ENCODE measurements around the gene GARRE1. TPM values are rescaled to one million over a fixed set of nuclear protein-coding genes. Genes with fewer than 3 reads are reported as not detected.

The GARRE1 gene
- total and polyA plus RNA-seq, 2 donors (not counting 3 experiments of a cell fraction or from before 2014, with no cell fraction given), result 39.2 to 46.8 TPM

DNA sequence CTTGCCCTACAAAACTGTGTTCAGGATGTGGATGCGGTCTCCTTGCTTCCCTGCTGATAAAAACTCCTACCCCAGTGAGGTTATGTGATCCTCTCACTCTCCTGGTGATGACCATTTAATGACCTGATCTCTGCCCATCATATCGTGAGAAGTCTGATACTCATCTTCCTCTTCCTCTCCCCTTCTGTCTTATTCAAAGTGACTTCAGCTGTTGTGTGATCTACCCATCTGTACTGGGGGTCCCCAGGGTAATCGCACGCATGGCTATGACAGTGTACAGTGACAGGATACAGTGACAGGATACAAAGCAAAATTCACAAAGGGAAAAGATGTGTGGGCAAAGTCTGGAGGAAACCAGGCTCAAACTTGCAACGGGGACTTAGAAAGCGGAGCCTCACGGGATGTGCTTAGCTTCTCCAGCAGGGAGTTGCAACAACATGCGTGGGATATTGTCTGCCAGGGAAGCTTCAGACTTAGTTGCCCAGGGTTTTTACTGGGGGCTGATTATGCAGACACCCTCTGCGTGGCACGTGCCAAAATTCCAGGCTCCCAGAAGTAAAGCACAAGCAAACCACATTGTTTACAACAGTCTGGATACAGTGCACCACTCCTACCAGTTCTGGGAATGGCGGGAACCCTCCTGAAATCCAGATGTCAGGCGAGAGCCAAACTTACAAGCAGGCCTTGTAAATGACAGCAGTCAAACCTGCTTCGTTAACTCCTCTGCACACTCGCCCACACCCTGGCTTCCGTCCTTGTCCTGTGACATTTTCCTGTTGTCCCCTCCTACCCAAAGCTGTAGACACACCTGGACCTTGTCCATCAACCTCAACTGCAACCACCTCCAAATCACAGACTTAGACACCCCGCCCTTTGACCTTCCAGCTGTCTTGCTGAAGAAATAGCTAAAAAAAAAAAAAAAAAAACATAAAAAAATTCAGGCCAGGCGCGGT is 18.0 kb upstream of the GARRE1 start:
- Histone ChIP-seq H3K9me1 (replicated peaks; ENCODE audit: control insufficient read depth, extremely low read depth, insufficient read depth, low read length) (no peaks in the 10 kb centered on the region), H2AFZ (ENCODE audit: low read depth, low read length) (no peak overlapping the region), H3K27ac (ENCODE audit: insufficient read depth, low read depth, low read length) (no peak overlapping the region), H3K4me1 (ENCODE audit: control insufficient read depth, extremely low read depth, insufficient read depth, low read length) (peaks cover 17% of the 10 kb centered on the region), H3K4me2 (ENCODE audit: insufficient read depth, low read length) (no peak overlapping the region), H3K36me3 (ENCODE audit: control insufficient read depth in 2 of 2, extremely low read depth in 1 of 2, insufficient read depth in 2 of 2, low read length in 2 of 2) (no peaks in the 10 kb centered on the region), H4K20me1 (replicated peaks; ENCODE audit: control insufficient read depth, extremely low read depth, insufficient read depth, low read length) (no peaks in the 10 kb centered on the region), H3K9ac (replicated peaks; ENCODE audit: extremely low read depth, insufficient read depth, low read length) (no peak overlapping the region), H3K79me2 (ENCODE audit: control insufficient read depth, insufficient read depth, low read length) (no peaks in the 10 kb centered on the region), H3K4me3 (replicated peaks in 1 of 3; ENCODE audit: insufficient read depth in 1 of 3, low read depth in 1 of 3, low read length in 3 of 3) (no peak overlapping the region), H3K9me3 (replicated peaks; ENCODE audit: control insufficient read depth, insufficient read depth, low read length) (no peaks in the 10 kb centered on the region), H3K27me3 (ENCODE audit: control insufficient read depth in 2 of 2, insufficient read depth in 2 of 2, low read length in 2 of 2) (no peaks in the 10 kb centered on the region)
- dilution Hi-C loops (cut with MboI; ENCODE audit: extremely low pct_ligation_motif_present, low sequenced_read_pairs) (no loop called here), intact Hi-C loops (cut with micrococcal nuclease) (no loop called here)
- TF ChIP-seq MAX (IDR thresholded peaks at IDR 0.05; ENCODE audit: insufficient read depth, insufficient read length), result no peak
- TF ChIP-seq FOS (IDR thresholded peaks at IDR 0.05; ENCODE audit: borderline replicate concordance, insufficient read depth, low read length), result no peak
- TF ChIP-seq MYC (IDR thresholded peaks at IDR 0.05; ENCODE audit: low read depth, low read length), result no peak
- TF ChIP-seq, protein P1, sequence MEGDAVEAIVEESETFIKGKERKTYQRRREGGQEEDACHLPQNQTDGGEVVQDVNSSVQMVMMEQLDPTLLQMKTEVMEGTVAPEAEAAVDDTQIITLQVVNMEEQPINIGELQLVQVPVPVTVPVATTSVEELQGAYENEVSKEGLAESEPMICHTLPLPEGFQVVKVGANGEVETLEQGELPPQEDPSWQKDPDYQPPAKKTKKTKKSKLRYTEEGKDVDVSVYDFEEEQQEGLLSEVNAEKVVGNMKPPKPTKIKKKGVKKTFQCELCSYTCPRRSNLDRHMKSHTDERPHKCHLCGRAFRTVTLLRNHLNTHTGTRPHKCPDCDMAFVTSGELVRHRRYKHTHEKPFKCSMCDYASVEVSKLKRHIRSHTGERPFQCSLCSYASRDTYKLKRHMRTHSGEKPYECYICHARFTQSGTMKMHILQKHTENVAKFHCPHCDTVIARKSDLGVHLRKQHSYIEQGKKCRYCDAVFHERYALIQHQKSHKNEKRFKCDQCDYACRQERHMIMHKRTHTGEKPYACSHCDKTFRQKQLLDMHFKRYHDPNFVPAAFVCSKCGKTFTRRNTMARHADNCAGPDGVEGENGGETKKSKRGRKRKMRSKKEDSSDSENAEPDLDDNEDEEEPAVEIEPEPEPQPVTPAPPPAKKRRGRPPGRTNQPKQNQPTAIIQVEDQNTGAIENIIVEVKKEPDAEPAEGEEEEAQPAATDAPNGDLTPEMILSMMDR (IDR thresholded peaks at IDR 0.05; ENCODE audit: extremely low read depth in 1 of 2, insufficient read depth in 1 of 2, low read depth in 1 of 2, low read length in 2 of 2), result no peak
- no peak for TF ChIP-seq POLR2AphosphoS5 (IDR thresholded peaks at IDR 0.05; ENCODE audit: insufficient read depth, low read depth, low read length)
- TF ChIP-seq JUN (IDR thresholded peaks at IDR 0.05; ENCODE audit: borderline replicate concordance, insufficient read depth, insufficient read length, low read depth), result no peak
- no peak for TF ChIP-seq GATA2 (IDR thresholded peaks at IDR 0.05; ENCODE audit: insufficient read depth, insufficient read length, low read depth, low read length)
- no peak for TF ChIP-seq POLR2A (IDR thresholded peaks at IDR 0.05; ENCODE audit: low read depth, low read length)
- DNase-seq (ENCODE audit: low read depth, low spot score) (no peak), FAIRE-seq (no peak)
- no TSS peak for BruUV-seq (replicated peaks)
- ChIA-PET POLR2A (no interaction called here), CTCF (interaction anchor here (0.7 to 1.0 kb wide), 2 partner anchors 13 to 110 kb away, joined by 3 read pairs; no protein-coding TSS in a partner anchor)
